Pancreas (tissue), 10 donors: ENCODE data around the gene MRGPRF. TPM values are rescaled to one million over a fixed set of nuclear protein-coding genes. Genes with fewer than 3 reads are reported as not detected.

Experiments
- ATAC-seq, 4 donors: fragments of 200-7000 bp; cut with Tn5 transposase; one replicate each; pipeline versions ENCODE4 v1.8.0 to v1.9.1; 2020; ENCODE audit warnings: mild to moderate bottlenecking in 4 of 4, moderate library complexity in 4 of 4
- DNase-seq, 6 donors: peaks; one replicate each; pipeline ENCODE4 v3.0.0-alpha.2; 2020
- FAIRE-seq: peaks from 2 replicates; lab custom pipeline; 2012; peaks lifted over from hg19 to GRCh38; lab: Jason Lieb, UNC
- H3K27ac ChIP-seq, 4 donors: fragments of 200-600 bp; sonication (generic); 1 replicate in 3 of 4; 2 replicates in 1 of 4; pipeline versions ENCODE4 v1.5.0 to v1.8.0; 2020
- H3K27me3 ChIP-seq, 4 donors: fragments of 200-600 bp; one replicate each; pipeline ENCODE4 v1.8.0; 2021
- H3K36me3 ChIP-seq, 3 donors: fragments of 200-600 bp; sonication (generic) in 1 of 3; one replicate each; pipeline versions ENCODE4 v1.5.0 to v1.8.0; 2020 to 2021
- H3K4me1 ChIP-seq, 3 donors: fragments of 200-600 bp; one replicate each; pipeline ENCODE4 v1.8.0; 2021
- H3K4me3 ChIP-seq, 4 donors: fragments of 200-600 bp; sonication (generic) in 2 of 4; one replicate each; pipeline versions ENCODE4 v1.5.0 to v1.8.0; 2020 to 2021
- H3K9me3 ChIP-seq, 4 donors: fragments of 200-600 bp; one replicate each; pipeline ENCODE4 v1.8.0; 2021
- CTCF ChIP-seq, 4 donors: fragments of 200-600 bp; sonication (generic) in 3 of 4; IDR thresholded peaks; one replicate each; pipeline versions ENCODE4 v1.5.0 to v1.8.0; 2021; ENCODE audit warnings: antibody characterized with exemption in 4 of 4
- WGBS, 2 donors: extraction: QIAGEN DNeasy Blood & Tissue Kit; methylation state at CpG; one replicate each; pipeline ENCODE4 v1.1.7; 2013; 5-methylcytosine and 5-hydroxymethylcytosine counted together
- intact Hi-C, 3 donors: fragments of 100-400 bp; cut with DNase I; formaldehyde crosslinking; loops; one replicate each; pipeline versions ENCODE4 v1.11.1 to v1.14.2; 2022
- polyA plus RNA-seq, 2 donors: library from polyadenylated mRNA; stranded (reverse); fragments of 200-250 nt; gene quantifications; one replicate each; pipeline ENCODE4 v1.2.3, GENCODE V29; 2013
- total RNA-seq, 6 donors: library from RNA; stranded (reverse); fragmentation: NEBNext Ultra II Directional in 4 of 6; extraction: Animal tissue kit (Norgen Biotek cat#: 25700) in 4 of 6; gene quantifications; one replicate each; pipeline versions ENCODE4 v1.2.1 to v1.2.4, GENCODE V29; 2021 to 2023
- donor health status: healthy with polysubstance abuse.
- donor health status: DM: no; HTN: no; CAD: no; lungs with moderate emphysema.
- donor health status: DM: no; HTN: no; CAD: no.
- donor health status: control.
- donor health status: control.
- donor health status: Bipolar disorder and iron deficiency.
- donor health status: DM: yes; HTN: yes; CAD: no.
- donor health status: DM: no; HTN: no; CAD: no.
- donor health status: DM: no; HTN: no; CAD: no.
- donor health status: DM: yes; HTN: yes; CAD: no.

MRGPRF gene
- total and polyA plus RNA-seq, 8 donors = 0.37 to 4.2 (median 1.6) TPM

GRCh38 chr11:69041516-69041915 lies 28.5 kb upstream of the MRGPRF start:
- DNase-seq (no peak), FAIRE-seq (no peak), ATAC-seq (no peak)
- Histone ChIP-seq H3K9me3 (no peaks in the 10 kb centered on the region), H3K27me3 (no peaks in the 10 kb centered on the region), H3K36me3 (no peaks in the 10 kb centered on the region), H3K27ac (no peak overlapping the region), H3K4me3 (no peak overlapping the region), H3K4me1 (no peaks in the 10 kb centered on the region)
- intact Hi-C loops = no loop called here
- 47 to 51% methylated on average over 2 of the region's 2 CpGs for WGBS, 2 donors
- TF ChIP-seq CTCF (IDR thresholded peaks at IDR 0.05) = no peak

- no peaks in the 10 kb centered on the region for H3K9me3 ChIP-seq
- no peaks in the 10 kb centered on the region for H3K4me1 ChIP-seq
- intact Hi-C loops = no loop called here
- H3K27ac ChIP-seq = no peak overlapping the region
- no peak for FAIRE-seq
- no peak for TF ChIP-seq CTCF (IDR thresholded peaks at IDR 0.05)
- H3K36me3 ChIP-seq = no peaks in the 10 kb centered on the region
- 72 to 80% methylated on average over 4 of the region's 4 CpGs for WGBS, 2 donors
- H3K27me3 ChIP-seq = no peaks in the 10 kb centered on the region
- no peak for ATAC-seq
- DNase-seq = no peak
- no peak overlapping the region for H3K4me3 ChIP-seq
Measured at GRCh38 chr11:69040581-69041260, 27.7 kb upstream of the MRGPRF start.

- DNase-seq = no peak
- no peak overlapping the region for H3K4me3 ChIP-seq
- H3K36me3 ChIP-seq = no peaks in the 10 kb centered on the region
- H3K4me1 ChIP-seq = no peaks in the 10 kb centered on the region
- no peak overlapping the region for H3K27ac ChIP-seq
- WGBS, 2 donors = 71 to 78% methylated on average over 6 of the region's 6 CpGs
- no peaks in the 10 kb centered on the region for H3K27me3 ChIP-seq
- ATAC-seq = no peak
- TF ChIP-seq CTCF (IDR thresholded peaks at IDR 0.05) = no peak
- intact Hi-C loops = no loop called here
- no peaks in the 10 kb centered on the region for H3K9me3 ChIP-seq
- FAIRE-seq = no peak
Measured at GRCh38 chr11:69040051-69040450, 27.0 kb upstream of the MRGPRF start.

- intact Hi-C loops = no loop called here
- FAIRE-seq (no peak), ATAC-seq (no peak), DNase-seq (no peak)
- no peak for TF ChIP-seq CTCF (IDR thresholded peaks at IDR 0.05)
- Histone ChIP-seq H3K36me3 (no peaks in the 10 kb centered on the region), H3K9me3 (no peaks in the 10 kb centered on the region), H3K27ac (no peak overlapping the region), H3K4me3 (no peak overlapping the region), H3K4me1 (no peaks in the 10 kb centered on the region), H3K27me3 (no peaks in the 10 kb centered on the region)
- WGBS, 2 donors = 84% methylated on average over 1 of the region's 1 CpG
Measured at GRCh38 chr11:69039501-69039900, 26.5 kb upstream of the MRGPRF start.

- 68 to 80% methylated on average over 8 of the region's 8 CpGs for WGBS, 2 donors
- no peak for TF ChIP-seq CTCF (IDR thresholded peaks at IDR 0.05)
- H3K27ac ChIP-seq = no peak overlapping the region
Measured at GRCh38 chr11:69037544-69037943, 24.5 kb upstream of the MRGPRF start.

More at GRCh38 chr11:69037544-69037943, 24.5 kb upstream of the MRGPRF start:
- intact Hi-C loops = no loop called here
- FAIRE-seq (no peak), DNase-seq (no peak), ATAC-seq (no peak)
- no peaks in the 10 kb centered on the region for H3K27me3 ChIP-seq
- no peaks in the 10 kb centered on the region for H3K36me3 ChIP-seq
- no peaks in the 10 kb centered on the region for H3K4me1 ChIP-seq
- no peak overlapping the region for H3K4me3 ChIP-seq
- H3K9me3 ChIP-seq = no peaks in the 10 kb centered on the region
